HG02623 (cell line): ENCODE data around the gene LPP.

ENCODE experiments used
- ATAC-seq: cut with Tn5 transposase; IDR thresholded peaks from one replicate; pipeline ENCODE4 v1.9.1; 2021; ENCODE audit warnings: moderate library complexity; ENCODE audit not compliant: unreplicated experiment

Gene LPP

GRCh38 chr3:188194332-188194731 is 40.4 kb downstream of the LPP start:
- no peak for ATAC-seq

- ATAC-seq = no peak
Observed at GRCh38 chr3:188196232-188196990, 42.5 kb downstream of the LPP start.

GRCh38 chr3:188197388-188197847 is 43.5 kb downstream of the LPP start:
- ATAC-seq = no peak

GRCh38 chr3:188198001-188198400 is 44.0 kb downstream of the LPP start:
- ATAC-seq = no peak

GRCh38 chr3:188198760-188199327 is 44.9 kb downstream of the LPP start:
- no peak for ATAC-seq

GRCh38 chr3:188199386-188199785 is 45.4 kb downstream of the LPP start:
- no peak for ATAC-seq

GRCh38 chr3:188200481-188200880 is 46.5 kb downstream of the LPP start:
- no peak for ATAC-seq

- no peak for ATAC-seq
Observed at GRCh38 chr3:188202358-188203138, 48.6 kb downstream of the LPP start.

- ATAC-seq = no peak
Observed at GRCh38 chr3:188204526-188204925, 50.6 kb downstream of the LPP start.

- no peak for ATAC-seq
Observed at GRCh38 chr3:188205992-188206416, 52.0 kb downstream of the LPP start.

GRCh38 chr3:188206787-188207186 is 52.8 kb downstream of the LPP start:
- ATAC-seq = no peak

- no peak for ATAC-seq
Observed at GRCh38 chr3:188207941-188208515, 54.1 kb downstream of the LPP start.

GRCh38 chr3:188208516-188208981 is 54.6 kb downstream of the LPP start:
- no peak for ATAC-seq

- ATAC-seq = no peak
Observed at GRCh38 chr3:188209034-188209433, 55.1 kb downstream of the LPP start.

GRCh38 chr3:188209740-188210139 is 55.8 kb downstream of the LPP start:
- no peak for ATAC-seq

GRCh38 chr3:188211476-188211875 is 57.5 kb downstream of the LPP start:
- ATAC-seq = no peak

- no peak for ATAC-seq
Observed at GRCh38 chr3:188212308-188212969, 58.5 kb downstream of the LPP start.

GRCh38 chr3:188214442-188214841 is 60.5 kb downstream of the LPP start:
- ATAC-seq = no peak

- ATAC-seq = no peak
Observed at GRCh38 chr3:188215129-188215528, 61.2 kb downstream of the LPP start.

- no peak for ATAC-seq
Observed at GRCh38 chr3:188217011-188217463, 63.1 kb downstream of the LPP start.

GRCh38 chr3:188217726-188218125 is 63.8 kb downstream of the LPP start:
- ATAC-seq = no peak
